KMS-11 (cell line): ENCODE data around the gene ELL2.

Experiments used
- H2AFZ ChIP-seq: fragments of 200-600 bp; sonication (generic); 2 replicates; pipeline ENCODE4 v1.6.1; 2016; ENCODE audit warnings: antibody characterized with exemption, mixed run types, low read depth
- H3K27ac ChIP-seq: fragments of 200-600 bp; sonication (generic); 2 replicates; pipeline ENCODE4 v1.6.1; 2016; ENCODE audit warnings: mild to moderate bottlenecking, mixed run types
- H3K27me3 ChIP-seq: fragments of 200-600 bp; sonication (generic); 2 replicates; pipeline ENCODE4 v1.6.1; 2017; ENCODE audit warnings: mild to moderate bottlenecking, low read depth, mixed run types, moderate library complexity; ENCODE audit not compliant: insufficient read depth
- H3K36me3 ChIP-seq: fragments of 200-600 bp; sonication (generic); 2 replicates; pipeline ENCODE4 v1.6.1; 2017; ENCODE audit warnings: mild to moderate bottlenecking, mixed run types; ENCODE audit not compliant: insufficient read depth
- H3K4me1 ChIP-seq: fragments of 200-600 bp; sonication (generic); 2 replicates; pipeline ENCODE4 v1.6.1; 2016; ENCODE audit warnings: mild to moderate bottlenecking, low read depth, mixed run types; ENCODE audit not compliant: poor library complexity, severe bottlenecking
- H3K4me2 ChIP-seq: fragments of 200-600 bp; sonication (generic); 2 replicates; pipeline ENCODE4 v1.7.0; 2016; ENCODE audit warnings: mild to moderate bottlenecking, mixed run types
- H3K4me3 ChIP-seq: fragments of 200-600 bp; sonication (generic); IDR thresholded peaks from 2 replicates; pipeline ENCODE4 v1.6.1; 2017; ENCODE audit warnings: low read depth, low read length, mixed read lengths; ENCODE audit not compliant: insufficient read depth
- H3K79me2 ChIP-seq: fragments of 200-600 bp; sonication (generic); 2 replicates; pipeline ENCODE4 v1.6.1; 2016; ENCODE audit warnings: low read depth, mixed run types; ENCODE audit not compliant: insufficient read depth
- H3K9ac ChIP-seq: fragments of 200-600 bp; sonication (generic); 2 replicates; pipeline ENCODE4 v1.6.1; 2016; ENCODE audit warnings: mild to moderate bottlenecking, mixed run types
- H4K20me1 ChIP-seq: fragments of 200-600 bp; sonication (generic); 2 replicates; pipeline ENCODE4 v1.6.1; 2016; ENCODE audit warnings: mild to moderate bottlenecking, mixed run types; ENCODE audit not compliant: insufficient read depth
- TF ChIP-seq, protein P1 (sequence below): fragments of 200-600 bp; sonication (generic); conservative IDR thresholded peaks from 2 replicates; pipeline ENCODE4 v1.6.1; 2017; ENCODE audit warnings: low read depth, mild to moderate bottlenecking, antibody characterized with exemption, low read length, moderate library complexity, mixed read lengths

ELL2 gene

DNA sequence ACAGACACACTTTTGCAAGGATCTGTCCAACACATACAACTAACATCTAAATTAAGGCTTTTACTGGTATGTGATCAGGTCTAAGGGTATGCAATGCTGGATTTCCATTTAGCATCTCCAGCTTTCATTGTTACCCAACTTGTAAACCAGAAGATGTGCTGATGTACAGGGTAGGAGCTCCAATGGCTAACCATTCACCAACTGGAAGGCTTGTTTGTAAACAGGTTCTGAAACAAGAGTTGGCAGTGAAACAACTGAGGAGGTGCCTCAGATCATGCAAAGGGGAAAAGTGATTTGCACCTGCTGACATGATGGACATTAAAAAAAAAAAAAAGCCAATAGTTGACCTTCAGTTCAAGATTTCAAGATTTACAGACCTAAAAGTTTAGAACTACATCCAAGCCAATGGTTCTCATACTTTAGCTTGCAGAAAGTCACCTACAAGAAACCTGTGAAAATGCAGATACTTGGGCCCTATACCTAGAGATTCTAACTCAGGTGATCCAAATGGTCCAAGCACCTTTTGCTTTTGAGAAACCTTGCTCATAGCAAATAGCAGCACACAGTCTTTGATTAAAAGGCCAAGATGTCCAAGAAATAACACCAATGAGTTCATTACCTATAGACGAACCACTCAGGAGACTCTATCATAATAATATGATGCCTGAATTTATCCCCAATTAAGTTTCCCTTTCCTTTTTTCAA lies 75.2 kb downstream of the ELL2 start:
- Histone ChIP-seq H2AFZ (no peak overlapping the region), H3K9ac (no peak overlapping the region), H3K4me2 (no peak overlapping the region), H3K4me3 (no peak overlapping the region), H3K4me1 (peaks cover 10% of the 10 kb centered on the region), H3K27me3 (no peaks in the 10 kb centered on the region), H3K79me2 (no peaks in the 10 kb centered on the region), H4K20me1 (no peaks in the 10 kb centered on the region), H3K36me3 (no peaks in the 10 kb centered on the region; the same call in 1 of the 2 replicates), H3K27ac (no peak overlapping the region)
- TF ChIP-seq, protein P1, sequence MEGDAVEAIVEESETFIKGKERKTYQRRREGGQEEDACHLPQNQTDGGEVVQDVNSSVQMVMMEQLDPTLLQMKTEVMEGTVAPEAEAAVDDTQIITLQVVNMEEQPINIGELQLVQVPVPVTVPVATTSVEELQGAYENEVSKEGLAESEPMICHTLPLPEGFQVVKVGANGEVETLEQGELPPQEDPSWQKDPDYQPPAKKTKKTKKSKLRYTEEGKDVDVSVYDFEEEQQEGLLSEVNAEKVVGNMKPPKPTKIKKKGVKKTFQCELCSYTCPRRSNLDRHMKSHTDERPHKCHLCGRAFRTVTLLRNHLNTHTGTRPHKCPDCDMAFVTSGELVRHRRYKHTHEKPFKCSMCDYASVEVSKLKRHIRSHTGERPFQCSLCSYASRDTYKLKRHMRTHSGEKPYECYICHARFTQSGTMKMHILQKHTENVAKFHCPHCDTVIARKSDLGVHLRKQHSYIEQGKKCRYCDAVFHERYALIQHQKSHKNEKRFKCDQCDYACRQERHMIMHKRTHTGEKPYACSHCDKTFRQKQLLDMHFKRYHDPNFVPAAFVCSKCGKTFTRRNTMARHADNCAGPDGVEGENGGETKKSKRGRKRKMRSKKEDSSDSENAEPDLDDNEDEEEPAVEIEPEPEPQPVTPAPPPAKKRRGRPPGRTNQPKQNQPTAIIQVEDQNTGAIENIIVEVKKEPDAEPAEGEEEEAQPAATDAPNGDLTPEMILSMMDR = no peak

DNA sequence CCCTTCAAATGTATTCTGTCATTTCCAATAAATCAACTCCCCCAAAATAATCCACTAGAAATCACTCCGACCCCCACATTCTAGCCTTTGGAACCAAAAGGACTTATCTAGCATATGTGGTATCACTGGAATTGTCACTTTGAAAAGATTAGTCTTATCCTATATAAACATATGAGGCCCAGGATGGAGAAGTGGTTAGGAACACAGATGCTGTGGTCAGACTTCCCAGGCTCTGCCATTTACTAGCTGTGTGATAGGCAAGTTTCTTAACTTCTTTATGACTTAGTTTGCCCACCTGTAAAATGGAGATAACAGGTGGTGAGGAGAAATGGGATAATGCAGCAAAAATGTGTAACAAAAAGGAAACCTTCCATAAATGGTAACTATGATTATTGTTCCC lies 77.1 kb downstream of the ELL2 start:
- no peaks in the 10 kb centered on the region for H3K36me3 ChIP-seq
- H3K79me2 ChIP-seq = no peaks in the 10 kb centered on the region
- H3K4me1 ChIP-seq = peaks cover 10% of the 10 kb centered on the region
- no peak overlapping the region for H3K27ac ChIP-seq
- H3K9ac ChIP-seq = no peak overlapping the region
- no peaks in the 10 kb centered on the region for H3K27me3 ChIP-seq
- no peak overlapping the region for H3K4me2 ChIP-seq
- no peak overlapping the region for H3K4me3 ChIP-seq
- TF ChIP-seq, protein P1 = no peak
- no peak overlapping the region for H2AFZ ChIP-seq
- no peaks in the 10 kb centered on the region for H4K20me1 ChIP-seq

DNA sequence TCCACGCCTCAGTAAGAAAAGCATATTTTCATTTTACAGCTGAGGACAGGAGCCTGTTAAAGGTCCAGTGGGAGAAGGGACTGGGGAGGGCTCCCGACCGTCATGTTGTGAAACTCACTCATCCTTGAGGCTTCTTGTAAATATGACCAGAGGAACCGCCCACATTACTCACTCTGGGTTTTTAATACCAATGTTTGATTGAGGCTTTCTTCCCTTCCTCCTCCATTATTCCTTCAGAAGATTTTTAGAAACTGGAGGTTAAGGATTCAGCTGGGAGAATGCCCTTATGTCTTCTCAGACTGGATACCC lies 77.7 kb downstream of the ELL2 start:
- Histone ChIP-seq H3K36me3 (no peaks in the 10 kb centered on the region), H3K4me1 (peaks cover 10% of the 10 kb centered on the region), H3K27ac (no peak overlapping the region), H3K9ac (no peak overlapping the region), H3K27me3 (no peaks in the 10 kb centered on the region), H3K4me2 (no peak overlapping the region), H2AFZ (no peak overlapping the region), H3K4me3 (no peak overlapping the region), H4K20me1 (no peaks in the 10 kb centered on the region), H3K79me2 (no peaks in the 10 kb centered on the region)
- TF ChIP-seq, protein P1 = no peak

DNA sequence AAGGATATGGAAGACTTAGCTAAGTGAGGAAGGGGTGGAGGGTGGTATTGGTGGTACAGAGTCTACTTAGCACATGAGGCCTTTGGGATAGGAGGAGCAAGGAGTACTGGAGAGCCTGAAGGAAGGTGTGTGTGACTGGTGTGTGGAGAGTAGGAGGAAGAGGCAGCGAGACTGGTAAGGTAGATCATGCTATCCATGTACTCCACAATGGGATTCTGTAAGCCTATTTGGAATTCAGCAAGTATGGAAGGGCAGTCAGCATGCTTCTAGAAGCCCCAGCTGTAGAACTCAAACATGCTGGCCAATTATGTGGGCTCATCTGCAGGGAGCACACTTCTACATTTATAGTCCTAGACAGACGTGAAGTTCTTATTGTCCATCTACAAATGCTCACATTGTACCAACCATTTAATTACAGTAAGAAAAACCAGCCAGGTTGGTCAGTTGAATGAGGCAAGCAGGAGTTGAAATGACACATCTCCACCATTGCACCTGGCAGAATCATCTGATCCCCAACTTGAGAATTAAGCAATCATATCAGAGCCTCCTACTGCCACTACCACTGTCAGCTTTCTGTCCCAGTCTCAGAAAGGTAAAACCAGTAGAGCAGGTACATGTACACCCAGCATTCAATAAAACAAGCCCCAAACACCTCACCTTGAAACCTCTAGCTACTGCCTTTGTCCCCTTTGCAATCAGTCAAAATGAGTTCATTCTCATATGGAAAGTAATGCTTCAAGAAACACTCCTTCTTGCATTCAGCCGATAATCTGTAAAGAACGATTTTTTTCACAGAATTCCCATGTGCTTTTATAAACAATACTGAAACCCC lies 78.2 kb downstream of the ELL2 start:
- Histone ChIP-seq H3K9ac (no peak overlapping the region), H3K4me2 (no peak overlapping the region), H3K4me3 (no peak overlapping the region), H4K20me1 (no peaks in the 10 kb centered on the region), H3K4me1 (peaks cover 10% of the 10 kb centered on the region), H3K79me2 (no peaks in the 10 kb centered on the region), H3K27ac (no peak overlapping the region), H2AFZ (no peak overlapping the region), H3K27me3 (no peaks in the 10 kb centered on the region), H3K36me3 (no peaks in the 10 kb centered on the region)
- TF ChIP-seq, protein P1 = no peak
